ENCODE data around the gene RAB40A.

The RAB40A gene

GRCh38 chrX:103519389-103519788 lies at the start of gene RAB40A:
Gene RAB40A (minus strand): TSS chrX:103519489. CDS start chrX:103500756, 18,733 bp downstream.
- no peak for DNase-seq

GRCh38 chrX:103565752-103566151 lies 46.5 kb upstream of the RAB40A start:
- no peak for DNase-seq

GRCh38 chrX:103565197-103565596 lies 45.9 kb upstream of the RAB40A start:
- DNase-seq = no peak

- no peak for DNase-seq
These were observed 43.5 kb upstream of the RAB40A start for GRCh38 chrX:103562801-103563200.

DNA sequence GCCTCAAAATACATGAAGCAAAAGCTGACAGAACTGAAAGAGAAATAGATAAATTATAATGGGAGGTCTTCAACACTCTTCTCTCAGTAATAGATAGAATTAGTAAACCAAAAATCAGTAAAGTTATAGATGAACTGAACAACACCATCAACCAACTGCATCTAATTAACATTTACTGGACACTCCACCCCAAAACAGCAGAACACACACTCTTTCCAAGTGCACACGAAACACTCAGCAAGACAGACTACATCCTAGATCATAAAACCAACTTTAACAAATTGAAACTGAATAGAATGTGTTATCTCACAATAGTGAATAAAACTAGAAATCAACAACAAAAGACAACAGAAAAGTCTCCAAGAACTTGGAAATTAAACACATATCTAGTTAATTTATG lies 41.0 kb upstream of the RAB40A start:
- no peak for DNase-seq

DNA sequence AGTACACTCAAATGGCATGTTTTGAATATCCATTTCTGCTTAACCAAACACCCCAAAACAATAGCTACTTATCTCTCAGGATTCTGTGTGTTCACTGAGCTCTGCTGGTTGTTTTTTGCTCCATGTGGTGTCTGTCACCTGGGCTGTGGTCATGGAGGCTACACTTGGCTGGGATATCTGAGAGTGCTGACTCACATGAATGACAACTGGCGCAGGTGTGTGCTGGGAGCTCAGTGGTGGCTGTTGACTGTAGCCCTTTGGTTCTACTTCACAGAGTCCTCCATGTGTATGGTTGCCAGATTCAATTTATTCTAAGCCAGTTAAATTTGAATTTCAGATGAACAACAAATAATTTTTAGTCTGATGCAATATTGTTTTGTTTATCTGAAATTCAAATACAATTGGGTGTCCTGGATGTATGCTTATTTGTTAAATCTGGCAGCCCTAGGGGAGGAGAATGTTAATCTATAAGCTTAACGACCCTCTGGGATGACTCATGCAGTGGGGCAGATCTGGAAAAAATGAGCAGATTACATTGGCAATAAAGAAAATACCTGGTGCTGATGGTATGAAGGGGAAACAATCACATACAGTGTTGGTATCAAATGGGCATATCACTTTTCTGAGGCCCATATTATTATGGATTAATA lies 37.8 kb upstream of the RAB40A start:
- no peak for DNase-seq

DNA sequence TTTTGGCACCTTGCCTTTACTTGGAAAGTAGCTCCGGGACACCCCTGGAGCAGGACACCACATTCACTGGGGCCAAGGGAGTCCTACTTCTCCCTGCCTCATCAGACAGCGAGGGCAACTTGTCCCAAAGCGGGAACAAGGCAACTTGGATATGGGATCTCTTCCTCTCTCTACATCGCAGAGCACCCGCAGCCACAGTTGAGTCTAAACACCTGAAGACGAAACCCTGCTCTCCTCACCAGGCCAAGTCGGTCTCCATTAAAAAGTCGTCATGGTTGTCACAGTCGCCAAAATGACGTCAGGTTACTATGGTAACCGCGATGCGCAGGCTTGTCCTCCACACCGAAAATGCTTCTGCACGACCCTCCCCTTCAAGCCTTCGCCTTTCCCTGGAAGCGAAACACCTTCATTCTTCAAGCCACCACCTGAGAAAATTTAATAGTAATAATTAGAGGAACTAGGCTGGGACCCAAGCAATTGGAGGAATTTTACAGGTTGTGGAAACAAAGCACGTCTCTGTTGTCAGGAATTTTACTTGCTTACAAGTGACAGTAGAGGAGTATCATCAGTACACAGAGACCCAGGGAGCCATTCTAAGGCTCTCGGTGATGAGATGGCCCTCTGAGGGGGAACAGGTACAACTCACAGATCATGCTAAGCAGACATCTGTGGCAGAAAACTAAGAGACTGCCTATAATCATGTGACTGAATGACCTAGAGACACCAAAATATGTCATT lies 35.6 kb upstream of the RAB40A start:
- peak; percentile 78 for DNase-seq

GRCh38 chrX:103552236-103552635 lies 32.9 kb upstream of the RAB40A start:
- DNase-seq = no peak

DNA sequence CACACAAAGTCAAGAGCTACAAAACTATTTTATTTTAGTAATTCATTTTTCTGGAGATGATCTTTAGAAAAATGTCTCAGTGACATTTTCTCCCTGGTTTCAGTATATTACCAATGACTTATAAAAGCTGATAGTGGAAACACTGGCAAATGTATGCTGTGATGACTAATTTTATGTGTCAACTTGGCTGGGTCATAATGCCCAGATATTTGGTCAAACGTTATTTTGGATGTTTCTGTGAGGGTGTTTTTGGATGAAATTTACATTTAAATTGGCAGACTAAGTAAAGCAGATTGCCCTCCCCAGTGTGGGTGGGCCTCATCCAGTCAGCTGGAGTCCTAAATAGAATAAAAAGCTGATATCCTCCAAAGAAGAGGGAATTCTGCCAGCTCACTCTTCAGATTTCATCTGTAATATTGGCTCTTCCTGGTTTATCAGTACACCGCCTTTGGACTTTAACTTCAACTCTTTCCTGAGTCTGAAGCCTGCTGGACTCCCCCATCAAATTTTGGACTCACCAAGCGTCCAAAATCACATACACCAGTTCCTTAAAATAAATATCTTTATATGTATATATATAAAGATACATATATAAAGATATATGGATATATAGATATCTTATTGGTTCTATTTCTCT lies 31.2 kb upstream of the RAB40A start:
- DNase-seq = no peak

GRCh38 chrX:103549916-103550315 lies 30.6 kb upstream of the RAB40A start:
- DNase-seq = no peak

GRCh38 chrX:103540145-103540544 lies 20.9 kb upstream of the RAB40A start:
- no peak for DNase-seq

DNA sequence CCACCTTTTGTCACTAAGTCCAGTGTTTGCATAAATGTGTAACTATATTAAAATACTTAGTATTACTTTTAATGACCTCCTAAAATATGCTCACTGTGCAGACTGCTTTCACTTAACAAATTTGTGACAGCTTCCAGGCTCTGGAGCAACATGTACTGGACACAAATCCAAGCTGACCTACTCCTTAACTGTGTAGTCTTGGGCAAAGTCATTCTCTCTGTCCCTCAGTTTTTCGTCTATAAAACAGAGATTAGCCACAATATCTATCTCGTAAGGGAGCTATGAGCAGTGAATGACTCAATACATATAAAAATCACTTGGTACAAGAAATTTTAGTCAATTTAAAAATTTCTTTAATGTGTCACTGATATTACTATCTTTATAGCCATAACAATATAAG lies 20.4 kb upstream of the RAB40A start:
- DNase-seq = no peak

DNA sequence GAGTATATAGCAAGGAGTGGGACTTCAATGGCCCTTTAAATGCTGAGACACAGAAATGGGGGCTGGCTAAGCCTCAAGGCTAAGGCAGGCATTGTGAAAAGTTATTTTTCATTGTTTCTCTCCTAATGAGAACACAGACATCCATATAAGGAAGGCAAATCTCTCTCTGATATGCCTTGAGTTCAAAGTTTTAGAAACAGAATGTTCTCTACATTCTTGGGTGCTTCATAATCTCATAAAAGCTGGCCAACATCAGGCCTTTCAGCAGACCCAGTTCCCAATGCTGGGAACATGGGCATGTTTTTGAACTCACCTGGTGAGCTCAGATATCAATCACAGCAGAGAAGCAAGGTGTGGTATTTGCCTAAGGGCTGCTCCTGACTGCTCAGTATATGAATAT lies 19.4 kb upstream of the RAB40A start:
- DNase-seq = no peak

- DNase-seq = no peak
These were observed 18.6 kb upstream of the RAB40A start for GRCh38 chrX:103537871-103538387.

- no peak for DNase-seq
These were observed 17.4 kb upstream of the RAB40A start for GRCh38 chrX:103536732-103537131.

DNA sequence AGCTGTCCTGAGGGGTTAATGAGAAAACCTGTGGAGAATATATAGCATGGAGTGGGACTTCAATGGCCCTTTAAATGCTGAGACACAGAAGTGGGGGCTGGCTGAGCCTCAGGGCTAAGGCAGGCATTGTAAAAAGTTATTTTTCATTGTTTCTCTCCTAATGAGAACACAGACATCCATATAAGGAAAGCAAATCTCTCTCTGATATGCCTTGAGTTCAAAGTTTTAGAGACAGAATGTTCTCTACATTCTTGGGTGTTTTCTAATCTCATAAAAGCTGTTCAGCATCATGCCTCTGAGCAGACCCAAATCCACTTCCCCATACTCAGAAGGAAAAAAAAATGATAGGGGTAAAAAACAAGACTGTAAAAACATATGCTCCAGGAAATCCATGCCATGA lies 16.8 kb upstream of the RAB40A start:
- DNase-seq = no peak

GRCh38 chrX:103535206-103535605 lies 15.9 kb upstream of the RAB40A start:
- no peak for DNase-seq

- DNase-seq = peak; percentile 64
These were observed 14.4 kb upstream of the RAB40A start for GRCh38 chrX:103533511-103534216.

DNA sequence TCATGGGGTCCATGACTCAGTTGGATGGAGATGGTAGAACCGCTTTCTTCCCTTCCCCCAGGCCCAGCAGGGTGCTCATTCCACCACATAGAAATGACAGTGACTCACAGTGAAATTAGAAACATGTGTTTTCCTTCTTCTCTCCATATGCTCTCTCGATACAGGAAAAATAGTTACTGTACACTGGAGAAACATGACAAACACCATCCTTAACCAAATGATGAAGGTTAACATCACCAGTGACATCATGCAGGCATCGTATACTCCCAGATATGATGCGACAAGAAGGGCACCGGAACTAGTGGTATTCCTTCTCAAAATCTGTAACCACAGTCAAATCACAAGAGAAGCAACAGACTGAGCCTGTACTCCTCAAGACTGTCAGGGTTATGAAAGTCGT lies 11.7 kb upstream of the RAB40A start:
- DNase-seq = no peak

DNA sequence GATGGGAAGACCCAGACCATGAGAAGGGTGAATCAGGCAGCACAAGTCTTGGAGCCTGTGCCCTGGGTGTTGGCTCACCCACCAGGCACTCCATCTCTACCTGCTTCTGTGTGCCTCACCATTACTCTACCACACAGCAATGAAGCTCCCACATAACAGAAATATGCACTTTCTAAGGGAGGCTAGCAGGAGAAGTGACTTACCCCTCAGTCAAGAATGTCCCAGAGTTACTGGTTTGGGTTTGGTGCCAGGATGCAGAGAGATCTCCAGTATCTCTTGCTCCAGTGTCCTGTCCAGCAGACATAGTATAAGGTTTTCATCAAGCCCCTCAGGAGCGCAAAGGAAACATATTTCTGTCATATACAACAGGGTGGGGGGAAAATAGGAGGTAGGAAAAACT lies 11.3 kb upstream of the RAB40A start:
- no peak for DNase-seq

GRCh38 chrX:103529550-103529949 lies 10.3 kb upstream of the RAB40A start:
- no peak for DNase-seq

GRCh38 chrX:103524747-103525146 lies 5.5 kb upstream of the RAB40A start:
- DNase-seq = no peak

DNA sequence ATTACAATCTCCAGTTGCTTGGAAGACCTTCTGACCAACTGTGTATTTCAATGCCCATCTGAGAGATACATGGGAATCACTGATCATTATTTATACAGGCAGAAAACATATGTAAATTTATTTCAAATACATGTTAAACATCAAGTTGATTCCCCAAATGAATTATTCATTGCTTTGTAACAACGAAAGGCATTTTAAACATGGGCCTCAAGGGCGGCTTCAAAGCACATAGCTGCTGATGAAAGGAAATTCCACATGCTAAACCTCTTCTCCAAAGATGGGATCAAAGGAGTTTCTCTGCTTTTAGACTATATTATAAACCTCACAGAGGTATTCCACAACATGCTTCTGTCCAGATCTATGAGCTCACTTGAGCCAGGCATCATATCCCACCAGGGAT lies 4.3 kb upstream of the RAB40A start:
- DNase-seq = no peak
